GM13977 (cell line): Measurements from ENCODE around the gene MAX.
"Not testable (repeated sequence)": the region's sequence is repeated elsewhere in the genome, so short reads cannot be mapped to it uniquely, and the experiment has no call there.

Source experiments
- DNase-seq: peaks from one replicate; pipeline ENCODE4 v3.0.0; 2012; ENCODE audit warnings: low spot score
- CTCF ChIP-seq: IDR thresholded peaks from 2 replicates; pipeline ENCODE4 v1.5.1; 2012; ENCODE audit warnings: mild to moderate bottlenecking, control low read depth; ENCODE audit not compliant: insufficient read depth; ENCODE audit errors: extremely low read depth, missing control alignments
- in situ Hi-C: fragments of 300-500 bp; cut with MboI; formaldehyde crosslinking; loops from one replicate; pipeline ENCODE4 v1.12.0; 2022; ENCODE audit warnings: low sequenced_read_pairs, low pct_unique_long_range_greater_than_20kb, mixed read lengths, inconsistent platforms; ENCODE audit not compliant: unreplicated experiment

The MAX gene

GRCh38 chr14:65032319-65032718, 70.0 kb downstream of the MAX start:
- no peak for TF ChIP-seq CTCF
- in situ Hi-C loops = no loop called here
- no peak for DNase-seq

- in situ Hi-C loops, DNase-seq: not testable (repeated sequence)
These were observed 71.0 kb downstream of the MAX start for GRCh38 chr14:65031321-65031720.

- no peak for DNase-seq
- in situ Hi-C loops = no loop called here
- TF ChIP-seq CTCF = no peak
These were observed 73.4 kb downstream of the MAX start for GRCh38 chr14:65028937-65029336.

- in situ Hi-C loops = no loop called here
- DNase-seq = no peak
- no peak for TF ChIP-seq CTCF
These were observed 75.1 kb downstream of the MAX start for GRCh38 chr14:65027127-65027799.

GRCh38 chr14:65026526-65026925, 75.8 kb downstream of the MAX start:
- no peak for DNase-seq
- in situ Hi-C loops = no loop called here
- no peak for TF ChIP-seq CTCF

- TF ChIP-seq CTCF = no peak
- in situ Hi-C loops = no loop called here
- DNase-seq = no peak
These were observed 76.5 kb downstream of the MAX start for GRCh38 chr14:65025818-65026217.
